ENCODE data around the gene LPIN2.

LPIN2 gene

DNA sequence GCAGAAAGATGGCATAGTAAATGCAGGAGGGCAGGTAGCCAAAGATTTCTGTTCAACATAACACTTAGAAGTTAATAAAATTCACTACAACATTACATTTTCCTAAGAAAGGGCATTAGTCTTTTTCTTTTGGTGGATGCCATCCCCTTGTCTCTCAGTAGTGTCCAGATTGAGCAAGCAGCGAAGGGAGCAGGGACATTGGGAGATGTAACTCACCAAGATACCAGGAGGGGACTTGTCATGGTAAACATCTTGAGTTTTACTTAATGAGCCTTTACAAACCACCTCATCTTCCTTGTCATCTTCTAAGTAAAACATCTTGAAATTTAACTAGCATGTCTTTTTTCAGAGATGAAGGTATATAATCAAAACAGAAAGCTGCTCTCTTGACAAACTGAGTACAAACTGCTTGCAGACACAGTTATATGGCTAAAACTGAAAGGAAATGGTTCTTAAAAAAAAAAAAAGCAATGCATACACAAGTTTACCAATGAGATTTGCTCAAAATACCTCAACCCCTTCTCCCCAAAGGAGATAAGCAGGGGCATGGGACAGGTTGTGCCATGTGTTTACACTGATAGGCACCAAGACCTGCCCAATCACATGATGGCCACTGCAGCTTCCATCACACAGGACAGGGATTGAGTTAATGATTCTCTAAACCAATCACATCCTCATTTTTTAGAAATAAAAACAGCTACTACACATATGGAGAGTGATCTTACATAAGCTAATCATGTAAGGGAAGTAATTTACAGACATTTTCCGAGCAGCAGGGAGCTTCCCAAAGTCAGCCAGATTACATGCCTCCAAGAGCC is 30.3 kb downstream of the LPIN2 start:
- DNase-seq (ENCODE audit: low spot score): no peak
- FAIRE-seq: no peak

DNA sequence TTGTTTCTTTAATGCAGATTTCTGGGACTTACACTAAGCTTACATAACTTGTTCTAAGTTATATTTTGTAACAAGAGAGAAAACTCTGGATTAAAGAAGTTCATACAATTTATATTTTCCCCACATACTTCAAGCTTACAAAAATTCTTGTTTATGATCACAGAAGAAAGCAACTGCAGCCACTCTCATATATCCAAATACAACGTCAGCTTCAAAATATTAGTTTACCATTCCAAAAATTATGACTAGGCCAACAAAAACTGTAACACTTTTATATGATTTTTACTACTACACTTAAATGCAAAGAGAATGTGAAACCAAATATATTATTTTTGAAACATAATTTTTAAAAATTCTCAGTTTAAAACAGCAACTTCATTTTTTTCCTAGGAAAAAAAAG is 30.9 kb downstream of the LPIN2 start:
- FAIRE-seq (no peak), DNase-seq (ENCODE audit: low spot score) (no peak)

GRCh38 chr18:2981212-2981728 is 31.7 kb downstream of the LPIN2 start:
- DNase-seq (ENCODE audit: low spot score): peak; percentile 82
- peak; percentile 82 for FAIRE-seq

DNA sequence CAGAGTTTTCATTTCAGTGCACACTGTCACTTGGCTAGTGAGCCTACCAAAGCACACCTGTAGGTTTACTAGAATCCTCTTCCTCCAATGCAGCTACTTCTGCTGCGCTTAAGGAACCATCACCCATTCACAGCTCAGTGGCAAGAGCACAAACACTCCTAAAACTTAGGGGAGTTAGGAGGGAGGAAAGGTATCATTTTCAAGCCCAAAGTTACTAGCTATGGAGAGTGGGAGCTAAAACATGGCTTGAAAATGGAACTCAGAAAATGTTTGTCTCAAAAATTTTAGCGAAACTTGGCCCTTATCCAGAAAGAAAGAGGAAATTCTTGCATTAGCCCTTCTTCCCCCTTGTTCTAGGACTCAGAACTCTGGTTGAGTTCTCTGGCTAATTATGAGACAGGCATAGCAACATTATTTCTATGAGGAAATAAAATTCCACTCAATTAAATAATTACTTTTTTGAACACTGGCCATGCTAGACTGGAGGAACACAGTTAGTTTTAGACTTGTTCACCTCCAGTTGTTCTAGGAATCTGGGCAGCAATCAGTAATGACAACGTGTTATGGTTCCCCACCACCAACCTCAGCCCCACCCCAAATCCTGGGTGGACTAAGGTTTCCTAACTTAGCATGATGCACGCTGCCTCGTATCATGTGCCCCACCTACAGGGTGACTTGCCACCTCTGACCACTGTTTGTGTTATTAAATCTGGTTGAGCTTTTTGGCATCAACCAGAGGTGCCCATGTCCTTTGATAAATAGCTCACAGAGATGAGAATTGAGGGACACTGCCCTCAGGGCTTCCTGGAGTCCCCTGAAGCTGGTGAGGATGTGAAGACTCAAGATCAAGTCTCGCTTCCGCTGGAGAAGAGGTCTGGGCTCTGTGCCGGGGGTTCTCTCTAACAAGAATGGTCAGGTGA is 32.8 kb downstream of the LPIN2 start:
- FAIRE-seq: no peak
- DNase-seq (ENCODE audit: low spot score): peak; percentile 18

- FAIRE-seq (no peak), DNase-seq (ENCODE audit: low spot score) (peak; percentile 24)
These were observed 33.8 kb downstream of the LPIN2 start for GRCh38 chr18:2979129-2979528.

DNA sequence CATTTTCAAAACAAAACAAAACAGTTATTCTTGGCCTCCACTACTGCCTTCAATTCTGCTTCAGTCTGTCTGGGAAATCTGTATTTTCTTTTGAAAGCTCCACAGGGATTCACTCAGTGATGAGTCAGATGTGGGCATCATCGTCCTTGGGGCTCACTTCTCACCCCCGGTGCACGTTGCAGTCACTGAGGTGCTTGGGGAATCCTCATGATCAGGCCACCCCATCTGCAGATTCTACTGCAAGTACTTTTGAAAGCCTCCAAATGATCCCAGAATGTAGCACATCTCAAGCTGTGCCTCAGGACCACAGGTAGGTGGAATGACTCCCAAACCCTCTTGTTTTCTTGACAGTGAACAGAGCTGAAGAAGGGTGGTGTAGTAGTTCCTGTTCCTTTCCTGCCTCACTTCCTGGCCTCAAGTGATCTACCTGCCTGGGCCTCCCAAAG is 34.3 kb downstream of the LPIN2 start:
- DNase-seq (ENCODE audit: low spot score) (peak; percentile 60), FAIRE-seq (peak; percentile 51)

- peak; percentile 22 for FAIRE-seq
- DNase-seq (ENCODE audit: low spot score): peak; percentile 11
These were observed 34.7 kb downstream of the LPIN2 start for GRCh38 chr18:2978208-2978607.

DNA sequence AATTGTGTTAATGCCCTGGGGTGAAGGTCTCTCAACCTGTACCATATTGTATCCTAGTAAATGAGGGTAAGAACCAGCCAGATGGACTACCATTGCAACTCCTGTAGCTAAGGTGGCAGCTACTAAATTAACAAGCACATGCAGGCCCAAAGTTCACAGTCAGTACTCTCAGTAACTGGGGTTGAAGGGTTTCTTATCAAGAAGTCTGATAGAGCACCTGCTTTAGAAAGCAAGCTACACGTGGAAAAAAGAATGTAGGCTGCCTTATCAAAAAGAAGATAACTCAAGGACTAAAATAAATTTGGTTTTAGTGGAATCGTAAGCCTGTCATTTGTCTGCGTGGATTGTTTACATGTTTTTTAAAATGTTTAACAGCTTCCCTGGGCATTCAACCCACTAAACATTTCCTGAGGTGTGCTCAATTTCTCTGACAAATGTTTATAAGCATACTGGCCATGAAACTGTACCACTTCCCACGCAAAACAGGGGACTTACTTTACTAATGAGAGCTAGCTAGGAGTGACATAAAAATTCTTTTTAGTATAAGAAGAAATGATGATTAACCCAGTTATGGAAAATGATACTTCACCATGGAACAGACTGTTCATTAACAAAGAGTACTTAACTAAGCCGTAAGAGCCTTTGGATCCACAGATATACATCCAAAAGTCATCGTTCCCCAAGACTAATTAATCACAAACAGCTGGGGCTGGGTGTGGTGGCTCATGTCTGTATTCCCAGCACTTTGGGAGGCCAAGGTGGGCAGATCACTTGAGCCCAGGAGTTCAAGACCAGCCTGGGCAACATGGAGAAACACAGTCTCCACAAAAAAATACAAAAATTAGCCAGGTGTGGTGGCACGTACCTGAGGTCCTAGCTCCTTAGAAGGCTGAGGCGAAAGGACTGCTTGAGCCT is 36.5 kb downstream of the LPIN2 start:
- DNase-seq (ENCODE audit: low spot score): no peak
- FAIRE-seq: no peak

GRCh38 chr18:2974731-2975130 is 38.2 kb downstream of the LPIN2 start:
- no peak for FAIRE-seq

GRCh38 chr18:2971741-2972552 is 41.0 kb downstream of the LPIN2 start:
- peak; percentile 38 for DNase-seq (ENCODE audit: low spot score)
- no peak for FAIRE-seq

More at GRCh38 chr18:2974731-2975130, 38.2 kb downstream of the LPIN2 start:
- no peak for DNase-seq (ENCODE audit: low spot score)

DNA sequence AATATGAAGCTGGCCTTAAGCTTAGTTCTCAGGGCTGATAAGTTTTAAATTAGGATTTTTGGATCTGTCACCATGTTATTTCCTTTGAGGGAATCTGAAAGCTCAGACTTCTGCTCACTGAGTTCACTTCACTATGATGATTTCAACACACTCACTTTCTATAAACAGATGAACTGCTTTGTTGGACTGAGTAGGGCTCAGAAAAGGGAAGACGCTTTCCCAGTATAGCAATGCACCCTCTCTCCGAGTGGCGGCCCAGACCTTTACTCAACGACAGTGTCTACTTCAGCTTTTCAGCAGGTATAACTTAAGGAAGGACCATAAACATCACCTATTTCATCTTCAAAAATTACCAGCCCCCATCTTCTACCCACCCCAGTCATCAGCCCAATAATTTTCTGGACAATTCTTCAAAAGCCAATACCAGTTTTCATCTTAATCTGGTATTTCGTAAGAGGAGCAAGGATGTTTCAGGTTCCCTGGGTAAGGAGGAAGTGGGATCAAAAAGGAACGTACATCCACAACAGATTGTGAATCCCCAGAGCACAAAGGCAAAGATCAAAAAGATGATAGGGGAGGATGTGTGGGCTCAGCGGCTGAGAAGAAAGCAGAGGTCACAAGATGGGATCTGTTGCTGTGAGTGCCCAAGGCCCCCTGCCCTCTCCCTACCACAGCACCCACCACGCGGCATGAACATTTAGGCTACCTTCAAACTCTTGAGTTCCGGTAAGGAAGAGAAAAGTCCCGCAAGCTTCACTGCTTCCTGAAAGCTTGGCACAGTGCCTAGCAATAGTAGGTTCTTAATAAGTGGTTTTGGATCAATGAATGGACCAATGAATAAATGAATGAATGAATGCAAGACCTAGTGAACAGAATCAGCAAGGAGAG is 41.9 kb downstream of the LPIN2 start:
- no peak for FAIRE-seq
- no peak for DNase-seq (ENCODE audit: low spot score)

GRCh38 chr18:2970344-2970743 is 42.6 kb downstream of the LPIN2 start:
- DNase-seq (ENCODE audit: low spot score): no peak
- FAIRE-seq: no peak

DNA sequence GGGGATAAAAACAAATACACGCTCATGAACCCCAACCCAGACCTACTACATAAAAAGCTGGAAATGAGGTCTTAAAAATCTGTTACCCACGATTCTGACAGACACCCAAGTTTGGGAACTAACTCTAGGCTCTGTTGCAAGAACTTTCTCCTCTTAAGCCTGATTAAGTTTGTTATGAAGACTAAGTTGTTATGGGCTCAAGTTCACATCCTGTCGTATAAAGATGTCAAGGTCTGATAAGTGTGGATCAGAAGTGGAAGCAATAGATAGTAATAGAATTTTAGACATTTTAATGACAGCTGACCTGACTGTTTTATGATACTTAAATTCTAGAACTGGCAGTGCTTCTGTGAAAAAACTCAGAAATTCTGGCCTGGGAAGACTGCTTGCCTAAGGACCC is 43.2 kb downstream of the LPIN2 start:
- FAIRE-seq (no peak), DNase-seq (ENCODE audit: low spot score) (no peak)

GRCh38 chr18:2968606-2969005 is 44.3 kb downstream of the LPIN2 start:
- FAIRE-seq (no peak), DNase-seq (ENCODE audit: low spot score) (no peak)

DNA sequence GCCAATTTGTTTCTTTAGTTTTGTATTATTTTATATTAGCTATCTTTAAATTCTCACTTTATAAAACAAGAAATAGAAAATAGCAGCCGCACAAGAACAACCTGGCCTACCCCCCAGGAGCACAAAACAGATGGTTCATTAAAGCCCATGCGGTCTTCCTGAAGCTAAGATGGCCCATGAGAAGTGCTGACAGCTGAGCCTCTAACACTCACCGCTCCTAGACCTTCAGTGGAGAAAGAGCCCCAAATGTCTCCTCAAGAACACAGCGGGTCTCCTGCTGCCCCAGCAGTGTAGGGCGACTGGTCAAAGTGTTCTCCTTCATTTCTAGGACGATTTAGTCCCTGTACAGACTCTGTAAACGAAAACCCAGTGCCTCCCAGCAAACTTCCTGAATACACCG is 45.1 kb downstream of the LPIN2 start:
- FAIRE-seq (no peak), DNase-seq (ENCODE audit: low spot score) (no peak)

- no peak for FAIRE-seq
- no peak for DNase-seq (ENCODE audit: low spot score)
These were observed 45.6 kb downstream of the LPIN2 start for GRCh38 chr18:2967357-2967756.

GRCh38 chr18:2966560-2966959 is 46.4 kb downstream of the LPIN2 start:
- DNase-seq (ENCODE audit: low spot score) (no peak), FAIRE-seq (no peak)

DNA sequence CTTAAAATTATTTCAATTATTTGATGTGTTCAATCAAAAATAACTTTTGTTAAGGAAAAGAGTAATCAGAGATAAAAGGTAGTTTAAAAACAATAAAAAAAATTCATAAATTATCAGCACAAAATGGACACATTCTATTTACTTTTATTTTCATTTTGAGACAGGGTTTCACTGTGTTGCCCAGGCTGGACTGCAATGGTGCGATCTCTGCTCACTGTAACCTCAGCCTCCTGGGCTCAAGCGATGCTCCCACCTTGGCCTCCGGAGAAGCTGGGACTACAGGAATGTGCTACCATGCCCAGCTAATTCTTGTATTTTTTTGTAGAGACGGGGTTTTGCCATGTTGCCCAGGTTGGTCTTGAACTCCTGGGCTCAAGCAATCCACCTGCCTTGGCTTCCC is 47.1 kb downstream of the LPIN2 start:
- no peak for DNase-seq (ENCODE audit: low spot score)
- no peak for FAIRE-seq

- DNase-seq (ENCODE audit: low spot score) (no peak), FAIRE-seq (no peak)
These were observed 48.5 kb downstream of the LPIN2 start for GRCh38 chr18:2964361-2965010.

All from RCC 7860 (cell line).